Body of pancreas (tissue), 4 donors: Measurements from ENCODE around the gene ASXL1.
A peak's percentile ranks its signal among the peaks of the same experiment; 100 is the strongest.

Source experiments
- POLR2A ChIP-seq, 3 donors: fragments of 450-650 bp; IDR thresholded peaks; one replicate each; pipeline ENCODE4 v1.6.1; 2016; ENCODE audit warnings: antibody characterized with exemption in 3 of 3, mild to moderate bottlenecking in 2 of 3
- TF ChIP-seq, protein P1 (sequence below), 7 experiments: fragments of 450-650 bp in 4 of 7; fragments of 200-600 bp in 3 of 7; sonication (generic) in 3 of 7; IDR thresholded peaks; one replicate each; pipeline ENCODE4 v1.5.1; 2016 to 2019; ENCODE audit warnings: antibody characterized with exemption in 7 of 7

DNA sequence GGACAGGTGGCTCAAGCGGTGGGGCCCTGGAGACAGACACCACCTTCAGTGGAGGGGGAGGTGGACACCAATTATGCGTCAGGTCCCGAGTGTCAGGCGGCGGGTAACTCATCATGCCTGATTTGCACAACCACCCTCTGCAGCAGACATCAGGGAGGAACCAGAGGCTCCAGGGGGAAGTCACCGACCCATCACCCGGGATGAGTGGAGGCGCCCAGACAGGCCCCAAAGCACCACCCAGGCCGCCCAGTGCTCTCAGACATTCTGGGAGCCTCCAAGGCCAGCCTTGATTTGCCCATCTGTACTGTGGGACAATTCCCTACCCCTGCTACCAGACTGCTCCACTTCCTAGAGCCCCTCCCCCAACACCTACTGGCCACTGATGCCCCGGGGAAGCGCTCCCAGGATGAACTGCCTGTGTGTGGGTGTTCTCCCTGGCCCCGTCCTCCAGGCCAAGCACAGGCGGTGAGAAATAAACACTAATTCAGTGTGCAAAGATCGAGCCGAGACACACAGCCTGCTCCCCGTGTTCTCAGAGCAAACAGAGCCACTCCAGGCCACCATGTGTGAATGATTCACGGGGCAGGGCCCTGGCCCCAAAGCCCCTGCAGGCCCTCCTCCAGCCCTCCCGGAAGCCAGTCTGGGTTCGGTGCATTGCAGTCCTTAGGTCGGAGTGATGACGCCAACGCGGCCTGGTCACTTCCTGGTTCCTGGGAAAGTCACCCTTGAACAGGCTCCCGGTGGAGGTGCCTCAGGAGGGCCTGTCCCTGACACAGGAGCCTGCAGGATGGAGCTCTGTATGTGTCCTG, 107.2 kb downstream of the ASXL1 start:
- peak in 2 of 3 donors; percentile 32 to 34 for TF ChIP-seq POLR2A (IDR thresholded peaks at IDR 0.05)
- TF ChIP-seq, protein P1, sequence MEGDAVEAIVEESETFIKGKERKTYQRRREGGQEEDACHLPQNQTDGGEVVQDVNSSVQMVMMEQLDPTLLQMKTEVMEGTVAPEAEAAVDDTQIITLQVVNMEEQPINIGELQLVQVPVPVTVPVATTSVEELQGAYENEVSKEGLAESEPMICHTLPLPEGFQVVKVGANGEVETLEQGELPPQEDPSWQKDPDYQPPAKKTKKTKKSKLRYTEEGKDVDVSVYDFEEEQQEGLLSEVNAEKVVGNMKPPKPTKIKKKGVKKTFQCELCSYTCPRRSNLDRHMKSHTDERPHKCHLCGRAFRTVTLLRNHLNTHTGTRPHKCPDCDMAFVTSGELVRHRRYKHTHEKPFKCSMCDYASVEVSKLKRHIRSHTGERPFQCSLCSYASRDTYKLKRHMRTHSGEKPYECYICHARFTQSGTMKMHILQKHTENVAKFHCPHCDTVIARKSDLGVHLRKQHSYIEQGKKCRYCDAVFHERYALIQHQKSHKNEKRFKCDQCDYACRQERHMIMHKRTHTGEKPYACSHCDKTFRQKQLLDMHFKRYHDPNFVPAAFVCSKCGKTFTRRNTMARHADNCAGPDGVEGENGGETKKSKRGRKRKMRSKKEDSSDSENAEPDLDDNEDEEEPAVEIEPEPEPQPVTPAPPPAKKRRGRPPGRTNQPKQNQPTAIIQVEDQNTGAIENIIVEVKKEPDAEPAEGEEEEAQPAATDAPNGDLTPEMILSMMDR (IDR thresholded peaks at IDR 0.05) = no peak
